Measurements from ENCODE around the gene MAP3K3. TPM values are rescaled to one million over a fixed set of nuclear protein-coding genes. Genes with fewer than 3 reads are reported as not detected.

The MAP3K3 gene
- total RNA-seq, 4 donors from 2014 or later, result 31.6 to 55.1 (median 44.3) TPM

- no peaks in the 10 kb centered on the region for H3K27me3 ChIP-seq
- H3K27ac ChIP-seq, result no peak overlapping the region
- H3K36me3 ChIP-seq, result peaks cover 45% of the 10 kb centered on the region
- TF ChIP-seq POLR2AphosphoS5 (IDR thresholded peaks at IDR 0.05), result no peak
- no peak for TF ChIP-seq POLR2A (IDR thresholded peaks at IDR 0.05)
- TF ChIP-seq EP300 (IDR thresholded peaks at IDR 0.05), result no peak
- TF ChIP-seq, protein P1, sequence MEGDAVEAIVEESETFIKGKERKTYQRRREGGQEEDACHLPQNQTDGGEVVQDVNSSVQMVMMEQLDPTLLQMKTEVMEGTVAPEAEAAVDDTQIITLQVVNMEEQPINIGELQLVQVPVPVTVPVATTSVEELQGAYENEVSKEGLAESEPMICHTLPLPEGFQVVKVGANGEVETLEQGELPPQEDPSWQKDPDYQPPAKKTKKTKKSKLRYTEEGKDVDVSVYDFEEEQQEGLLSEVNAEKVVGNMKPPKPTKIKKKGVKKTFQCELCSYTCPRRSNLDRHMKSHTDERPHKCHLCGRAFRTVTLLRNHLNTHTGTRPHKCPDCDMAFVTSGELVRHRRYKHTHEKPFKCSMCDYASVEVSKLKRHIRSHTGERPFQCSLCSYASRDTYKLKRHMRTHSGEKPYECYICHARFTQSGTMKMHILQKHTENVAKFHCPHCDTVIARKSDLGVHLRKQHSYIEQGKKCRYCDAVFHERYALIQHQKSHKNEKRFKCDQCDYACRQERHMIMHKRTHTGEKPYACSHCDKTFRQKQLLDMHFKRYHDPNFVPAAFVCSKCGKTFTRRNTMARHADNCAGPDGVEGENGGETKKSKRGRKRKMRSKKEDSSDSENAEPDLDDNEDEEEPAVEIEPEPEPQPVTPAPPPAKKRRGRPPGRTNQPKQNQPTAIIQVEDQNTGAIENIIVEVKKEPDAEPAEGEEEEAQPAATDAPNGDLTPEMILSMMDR (IDR thresholded peaks at IDR 0.05), result no peak
- WGBS, result 83% methylated on average over 6 of the region's 6 CpGs
- DNase-seq (ENCODE audit: low spot score in 2 of 2), result peak in 1 of 2 donors; percentile 53
- H3K4me1 ChIP-seq, result peaks cover 38% of the 10 kb centered on the region
- no peaks in the 10 kb centered on the region for H3K9me3 ChIP-seq
- H3K4me3 ChIP-seq, result no peak overlapping the region
Observed at GRCh38 chr17:63702721-63703015, 80.5 kb downstream of the MAP3K3 start.

- 87% methylated on average over 4 of the region's 5 CpGs for WGBS
- no peak for TF ChIP-seq POLR2AphosphoS5 (IDR thresholded peaks at IDR 0.05)
- no peak for TF ChIP-seq POLR2A (IDR thresholded peaks at IDR 0.05)
- TF ChIP-seq, protein P1 (IDR thresholded peaks at IDR 0.05), result no peak
- TF ChIP-seq EP300 (IDR thresholded peaks at IDR 0.05), result no peak
- Histone ChIP-seq H3K36me3 (peaks cover 47% of the 10 kb centered on the region), H3K27me3 (no peaks in the 10 kb centered on the region), H3K4me3 (no peak overlapping the region), H3K27ac (no peak overlapping the region), H3K4me1 (peaks cover 34% of the 10 kb centered on the region), H3K9me3 (no peaks in the 10 kb centered on the region)
- peak in 1 of 2 donors; percentile 48 for DNase-seq (ENCODE audit: low spot score in 2 of 2)
Observed at GRCh38 chr17:63703029-63703428, 80.8 kb downstream of the MAP3K3 start.

GRCh38 chr17:63703556-63704258, 81.5 kb downstream of the MAP3K3 start:
- H3K9me3 ChIP-seq, result no peaks in the 10 kb centered on the region
- no peaks in the 10 kb centered on the region for H3K27me3 ChIP-seq
- peaks cover 27% of the 10 kb centered on the region for H3K4me1 ChIP-seq
- H3K36me3 ChIP-seq, result peaks cover 54% of the 10 kb centered on the region
- no peak overlapping the region for H3K4me3 ChIP-seq
- 83% methylated on average over 16 of the region's 16 CpGs for WGBS
- DNase-seq (ENCODE audit: low spot score in 2 of 2), result peak in 1 of 2 donors; percentile 71
- H3K27ac ChIP-seq, result no peak overlapping the region
- TF ChIP-seq EP300 (IDR thresholded peaks at IDR 0.05), result no peak

DNA sequence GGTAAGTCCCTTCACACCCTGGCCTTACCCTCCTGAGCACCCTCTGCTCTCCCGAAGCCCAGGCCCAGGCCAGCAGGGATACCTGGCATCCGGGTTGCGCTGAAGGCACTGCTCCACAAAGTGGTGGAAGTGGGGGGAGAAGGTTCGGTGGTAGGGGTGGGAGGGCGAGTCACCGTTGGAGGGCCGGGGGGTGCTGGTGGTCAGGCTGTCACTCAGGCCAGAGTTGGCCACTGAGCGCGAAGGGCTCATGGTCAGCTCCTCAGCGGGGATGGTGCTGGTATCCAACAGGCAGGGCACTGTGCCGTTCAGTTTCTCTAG, 82.0 kb downstream of the MAP3K3 start:
- no peak overlapping the region for H3K4me3 ChIP-seq
- 100% methylated on average over 3 of the region's 11 CpGs for WGBS
- TF ChIP-seq, protein P1 (IDR thresholded peaks at IDR 0.05), result no peak
- TF ChIP-seq POLR2AphosphoS5 (IDR thresholded peaks at IDR 0.05) (no peak), POLR2A (IDR thresholded peaks at IDR 0.05) (no peak), EP300 (IDR thresholded peaks at IDR 0.05) (no peak)
- peaks cover 22% of the 10 kb centered on the region for H3K4me1 ChIP-seq
- no peaks in the 10 kb centered on the region for H3K9me3 ChIP-seq
- DNase-seq (ENCODE audit: low spot score in 2 of 2), result peak in 1 of 2 donors; percentile 78
- H3K36me3 ChIP-seq, result peaks cover 57% of the 10 kb centered on the region
- H3K27me3 ChIP-seq, result no peaks in the 10 kb centered on the region
- H3K27ac ChIP-seq, result no peak overlapping the region

DNA sequence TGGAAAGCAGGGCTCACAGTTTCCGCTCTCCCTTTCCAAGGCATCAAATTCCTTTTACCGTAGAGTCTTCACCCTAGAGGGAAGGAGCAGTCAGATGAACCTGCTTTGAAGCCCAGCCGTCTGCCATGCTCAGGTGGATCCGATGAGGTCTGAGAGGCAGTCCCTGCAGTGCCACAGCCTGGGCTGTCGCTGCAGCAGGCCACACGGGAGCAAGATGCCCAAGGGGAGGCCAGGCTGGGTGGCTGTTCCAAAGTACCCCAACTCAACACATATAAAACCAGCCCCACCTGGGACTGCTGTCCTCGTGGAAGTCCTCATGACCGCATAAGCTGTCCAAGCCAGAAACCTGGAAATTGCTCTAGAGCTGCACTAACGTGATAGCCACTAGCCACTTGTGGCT, 82.6 kb downstream of the MAP3K3 start:
- DNase-seq (ENCODE audit: low spot score in 2 of 2), result peak in 1 of 2 donors; percentile 77
- H3K36me3 ChIP-seq, result peaks cover 63% of the 10 kb centered on the region
- no peaks in the 10 kb centered on the region for H3K27me3 ChIP-seq
- no peak overlapping the region for H3K27ac ChIP-seq
- H3K4me3 ChIP-seq, result no peak overlapping the region
- H3K4me1 ChIP-seq, result peaks cover 16% of the 10 kb centered on the region
- TF ChIP-seq, protein P1 (IDR thresholded peaks at IDR 0.05), result no peak
- no peak for TF ChIP-seq EP300 (IDR thresholded peaks at IDR 0.05)
- no peak for TF ChIP-seq POLR2A (IDR thresholded peaks at IDR 0.05)
- TF ChIP-seq POLR2AphosphoS5 (IDR thresholded peaks at IDR 0.05), result no peak
- no peaks in the 10 kb centered on the region for H3K9me3 ChIP-seq
- WGBS, result 82% methylated on average over 5 of the region's 9 CpGs

GRCh38 chr17:63705657-63706056, 83.4 kb downstream of the MAP3K3 start:
- Histone ChIP-seq H3K27ac (no peak overlapping the region), H3K9me3 (no peaks in the 10 kb centered on the region), H3K27me3 (no peaks in the 10 kb centered on the region), H3K4me3 (no peak overlapping the region), H3K4me1 (peaks cover 10% of the 10 kb centered on the region), H3K36me3 (peaks cover 71% of the 10 kb centered on the region)
- no peak for TF ChIP-seq EP300 (IDR thresholded peaks at IDR 0.05)
- TF ChIP-seq, protein P1 (IDR thresholded peaks at IDR 0.05), result no peak
- no peak for TF ChIP-seq POLR2AphosphoS5 (IDR thresholded peaks at IDR 0.05)
- TF ChIP-seq POLR2A (IDR thresholded peaks at IDR 0.05), result no peak
- DNase-seq (ENCODE audit: low spot score in 2 of 2), result peak in 1 of 2 donors; percentile 47
- 84% methylated on average over 2 of the region's 3 CpGs for WGBS

Data from suprapubic skin (tissue), 4 donors.